ENCODE data around the gene HOXA5.

The HOXA5 gene

DNA sequence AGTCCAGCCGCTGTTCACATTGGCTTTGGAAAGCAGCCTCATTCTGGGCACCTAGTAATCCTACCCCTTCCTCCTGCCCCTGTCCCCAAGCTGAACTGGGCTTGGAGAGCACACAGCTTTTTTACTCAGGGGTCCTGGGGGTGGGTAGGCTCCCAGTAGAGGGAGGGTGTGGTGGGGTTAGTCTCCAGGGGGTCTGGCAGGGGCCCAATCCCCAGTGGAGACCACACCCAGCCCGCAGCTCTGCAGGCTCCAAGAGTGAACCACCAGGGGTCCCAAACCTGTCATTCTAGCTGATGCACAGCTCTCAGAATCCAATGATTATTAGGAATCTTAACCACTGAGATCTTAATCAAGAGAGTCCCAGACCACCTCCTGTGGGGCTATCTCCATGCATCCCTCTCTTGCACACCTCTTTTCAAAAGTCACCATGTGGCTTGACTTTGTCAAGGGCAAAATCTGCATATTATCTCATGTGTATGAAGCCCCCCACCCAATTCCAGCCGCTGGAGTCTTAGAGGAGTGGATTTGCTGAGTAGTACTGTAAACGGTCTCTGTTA is 38.9 kb upstream of the HOXA5 start:
- no peak for DNase-seq

GRCh38 chr7:27181795-27182275 is 38.4 kb upstream of the HOXA5 start:
- no peak for DNase-seq

GRCh38 chr7:27180431-27181420 is 37.2 kb upstream of the HOXA5 start:
- no peak for DNase-seq

GRCh38 chr7:27179503-27180430 is 36.3 kb upstream of the HOXA5 start:
- DNase-seq, result peak in 3 of 4 experiments; percentile 16 to 40 (median 32)

GRCh38 chr7:27179030-27179429 is 35.5 kb upstream of the HOXA5 start:
- no peak for DNase-seq

DNA sequence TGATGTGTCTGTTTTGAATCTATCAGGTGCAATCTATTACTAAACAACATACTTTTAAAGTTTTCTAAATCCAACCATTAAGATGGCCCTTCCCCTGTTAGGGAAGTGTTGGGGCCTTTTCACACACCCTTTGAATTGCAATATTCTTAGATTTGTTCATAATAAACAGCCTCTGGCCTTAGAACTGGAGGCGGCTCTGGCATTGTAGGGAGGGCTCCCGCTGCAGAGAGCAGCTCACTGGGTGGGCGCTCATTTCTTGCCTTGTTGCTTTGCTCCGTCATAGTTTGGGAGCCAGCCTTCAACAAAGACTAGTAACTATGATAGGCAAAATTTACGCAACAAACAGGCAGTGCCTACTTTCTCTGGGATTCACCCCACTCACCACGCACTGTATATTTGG is 34.9 kb upstream of the HOXA5 start:
- DNase-seq, result no peak

DNA sequence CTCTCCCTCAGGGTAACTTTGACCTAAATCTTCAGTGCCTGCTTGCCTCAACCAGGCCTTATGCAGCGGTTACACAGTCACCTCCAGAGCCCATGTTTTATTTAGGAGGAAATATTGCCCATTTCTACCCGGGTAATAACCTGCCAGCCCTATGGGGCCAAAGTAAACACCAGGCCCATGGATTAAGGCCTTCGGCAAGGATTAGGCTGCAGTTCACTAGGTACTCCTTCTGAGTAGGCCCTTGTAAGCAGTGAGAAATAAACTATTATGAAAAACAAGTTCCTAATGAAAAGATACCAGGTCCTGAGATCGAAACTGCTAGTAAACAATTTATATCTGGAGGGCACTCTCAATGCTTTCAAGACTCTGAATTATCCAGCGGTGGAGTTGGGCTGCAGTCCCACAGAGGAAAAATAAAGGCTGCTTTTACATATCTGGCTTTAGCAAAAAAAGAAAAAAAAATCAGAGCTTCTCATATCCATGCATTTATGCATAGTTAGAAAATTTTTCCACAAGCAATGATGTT is 34.4 kb upstream of the HOXA5 start:
- DNase-seq, result no peak

DNA sequence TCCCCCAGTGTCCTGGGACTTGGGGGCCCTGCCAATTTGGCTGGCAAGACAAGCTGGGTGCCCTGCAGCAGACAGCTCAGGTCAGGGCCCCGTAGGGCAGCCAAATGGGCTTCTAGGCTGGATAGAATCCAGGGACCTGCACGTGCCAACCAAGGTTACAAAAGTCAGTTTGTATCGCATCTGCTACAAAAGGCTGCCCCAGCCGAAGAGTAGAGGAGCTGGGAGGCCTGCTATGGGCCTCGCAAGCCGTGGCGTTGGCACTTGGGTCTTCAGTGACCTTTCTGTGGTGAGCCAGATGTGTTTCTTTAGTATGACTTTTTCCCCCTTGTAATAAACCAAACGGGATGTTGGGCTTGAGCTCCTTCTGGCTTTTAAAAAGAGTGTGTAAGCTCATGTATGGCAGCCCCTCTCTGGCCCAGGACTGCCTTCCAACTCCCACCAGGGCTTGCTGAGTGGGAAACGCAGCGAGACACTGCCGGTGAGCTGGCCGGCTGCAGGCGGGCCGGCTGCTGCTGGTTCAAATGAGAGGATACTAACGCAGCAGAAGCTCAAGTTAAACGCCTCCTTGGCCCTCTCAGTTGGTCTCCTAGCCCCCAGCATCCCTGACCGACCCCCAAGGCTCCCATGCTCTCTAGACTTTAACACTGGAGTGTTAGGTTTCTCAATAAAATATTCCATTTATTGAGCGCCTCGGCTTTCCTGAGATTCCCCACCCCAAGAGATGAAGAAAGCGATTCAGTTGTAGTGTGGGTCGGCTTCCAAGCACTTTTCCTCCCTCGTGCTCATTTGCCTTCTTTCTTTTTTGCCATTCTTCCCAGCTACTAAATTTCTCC is 33.7 kb upstream of the HOXA5 start:
- no peak for DNase-seq

DNA sequence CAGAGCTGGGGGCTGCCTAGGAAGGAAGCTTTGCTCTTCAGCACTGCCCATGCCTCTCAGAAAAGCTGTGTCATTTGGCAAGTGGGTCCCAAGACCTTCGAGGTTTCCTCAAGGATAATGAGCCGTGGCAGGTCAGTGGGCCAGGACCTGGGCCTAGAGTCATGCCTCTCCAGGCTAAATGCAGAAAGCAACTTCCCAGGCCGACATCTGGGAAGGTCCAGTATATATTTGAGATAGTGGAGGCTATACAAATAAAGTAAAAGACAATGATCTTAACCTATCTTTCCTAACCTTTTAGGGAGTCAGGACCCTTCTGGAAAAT is 33.0 kb upstream of the HOXA5 start:
- DNase-seq, result no peak

GRCh38 chr7:27175626-27176523 is 32.4 kb upstream of the HOXA5 start:
- no peak for DNase-seq

DNA sequence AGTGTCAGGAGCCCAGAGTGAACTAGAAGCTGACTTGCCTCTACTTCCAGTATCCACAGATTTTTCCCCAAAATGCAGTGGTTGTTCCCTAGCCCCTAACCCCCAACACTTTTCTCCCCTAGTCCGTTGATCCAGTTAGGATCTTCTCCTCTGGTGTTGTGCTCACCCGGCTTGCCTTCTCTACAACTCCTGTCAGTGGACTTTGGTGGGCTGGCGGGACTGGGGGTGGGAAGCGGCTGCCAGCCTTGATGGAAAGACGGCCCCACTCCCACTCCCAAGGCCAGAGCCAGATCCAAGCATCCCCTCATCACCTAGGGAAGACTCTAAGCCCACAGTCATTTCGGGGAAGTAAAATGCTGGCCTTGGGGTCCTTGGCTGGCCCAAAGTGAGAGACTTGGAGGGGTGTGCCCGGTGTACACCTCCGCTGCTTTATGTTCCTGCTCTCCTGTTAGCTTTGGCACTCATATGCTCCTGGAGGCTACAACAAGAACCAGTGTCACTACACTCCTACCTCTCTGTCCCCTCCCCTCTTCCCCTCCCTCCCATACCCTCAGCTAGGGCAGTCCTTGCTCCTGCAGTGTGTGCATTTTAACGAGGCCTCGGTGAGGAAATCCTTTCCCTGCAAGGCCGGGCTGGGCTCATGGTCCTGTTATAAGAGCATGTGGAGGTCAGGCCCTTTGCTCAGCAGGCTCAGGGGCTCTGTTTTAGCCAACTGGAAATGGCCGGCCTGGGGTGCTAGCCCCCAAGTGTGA is 31.6 kb upstream of the HOXA5 start:
- DNase-seq, result no peak

- no peak for DNase-seq
Observed at GRCh38 chr7:27173956-27174873, 30.7 kb upstream of the HOXA5 start, which contains the start of gene HOXA10. Gene HOXA10 (minus strand): TSS chr7:27174320. CDS start chr7:27174306, 14 bp downstream.

GRCh38 chr7:27173511-27173955 is 30.1 kb upstream of the HOXA5 start:
- DNase-seq, result no peak

DNA sequence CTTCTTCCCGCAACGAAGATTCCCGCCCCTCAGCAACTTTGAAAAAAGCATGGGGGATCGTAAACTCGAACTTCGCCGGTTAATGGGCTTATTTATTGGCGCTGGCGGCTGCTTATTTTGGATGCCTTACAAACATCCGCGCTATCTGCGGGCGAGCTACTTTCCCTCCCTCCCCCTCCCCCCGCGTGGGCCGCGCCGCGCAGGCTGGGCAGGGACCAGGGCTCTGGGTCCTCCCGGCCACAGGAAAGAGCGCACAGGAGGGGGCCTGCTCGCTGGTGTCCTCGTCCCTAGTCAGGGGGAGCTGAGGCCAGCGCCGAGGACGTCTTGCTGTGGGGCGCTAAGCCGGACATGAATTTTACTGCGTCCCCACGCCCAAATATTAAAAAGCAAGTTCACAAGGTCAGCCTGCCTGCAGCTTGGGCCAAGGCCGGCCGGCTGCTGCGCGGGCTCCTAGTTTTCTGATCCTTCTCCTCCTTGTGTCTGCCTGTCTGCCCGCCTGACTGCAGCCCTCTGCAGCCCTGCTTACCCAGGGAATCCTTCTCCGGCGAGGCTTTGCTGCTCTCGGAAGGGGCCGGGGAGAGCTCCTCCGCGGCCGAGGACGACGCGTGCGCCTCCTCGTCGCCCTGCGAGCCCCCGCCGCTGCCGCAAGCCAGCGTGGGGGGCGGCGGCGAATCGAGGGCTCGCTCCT is 29.5 kb upstream of the HOXA5 start:
- DNase-seq, result no peak

- no peak for DNase-seq
Observed at GRCh38 chr7:27172315-27172774, 28.9 kb upstream of the HOXA5 start.

- DNase-seq, result no peak
Observed at GRCh38 chr7:27171637-27172314, 28.3 kb upstream of the HOXA5 start.

- DNase-seq, result no peak
Observed at GRCh38 chr7:27171325-27171636, 27.8 kb upstream of the HOXA5 start.

Data from activated naive CD4-positive, alpha-beta T cell (primary cell).